Gastrocnemius medialis (tissue), 4 donors: ENCODE data around the gene PTPRT.

Experiments
- POLR2A ChIP-seq, 2 donors: fragments of 450-650 bp; IDR thresholded peaks; one replicate each; pipeline ENCODE4 v1.6.1; 2017; ENCODE audit warnings: antibody characterized with exemption in 2 of 2, mild to moderate bottlenecking in 2 of 2, moderate library complexity in 2 of 2
- TF ChIP-seq, protein P1 (sequence below), 5 experiments: fragments of 450-650 bp in 3 of 5; fragments of 200-600 bp in 2 of 5; sonication (generic) in 2 of 5; IDR thresholded peaks in 4 of 5; conservative IDR thresholded peaks in 1 of 5; 1 replicate in 4 of 5; 2 replicates in 1 of 5; pipeline ENCODE4 v1.5.1; 2016 to 2019; ENCODE audit warnings: antibody characterized with exemption in 5 of 5, mild to moderate bottlenecking in 3 of 5, moderate library complexity in 3 of 5

DNA sequence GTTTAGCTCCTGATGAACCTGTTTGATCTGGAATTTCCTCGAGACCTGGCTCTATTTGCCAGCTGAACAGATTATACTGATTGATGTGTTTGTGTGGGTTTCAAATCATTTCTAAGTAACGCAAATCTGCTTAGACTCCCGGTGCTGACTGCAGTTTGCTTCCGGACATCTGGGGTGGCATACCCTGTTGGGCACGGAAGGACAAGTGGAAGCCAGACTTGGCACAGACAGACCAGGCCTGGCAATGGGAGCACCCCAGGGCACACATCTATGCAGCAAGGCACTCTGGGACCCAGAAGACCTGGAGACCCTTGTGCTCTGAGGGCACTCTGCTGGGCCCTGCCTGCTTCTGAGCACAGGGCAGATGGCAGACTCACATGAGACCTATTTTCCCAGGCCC is 1137.8 kb downstream of the PTPRT start:
- TF ChIP-seq POLR2A (IDR thresholded peaks at IDR 0.05): no peak
- TF ChIP-seq, protein P1, sequence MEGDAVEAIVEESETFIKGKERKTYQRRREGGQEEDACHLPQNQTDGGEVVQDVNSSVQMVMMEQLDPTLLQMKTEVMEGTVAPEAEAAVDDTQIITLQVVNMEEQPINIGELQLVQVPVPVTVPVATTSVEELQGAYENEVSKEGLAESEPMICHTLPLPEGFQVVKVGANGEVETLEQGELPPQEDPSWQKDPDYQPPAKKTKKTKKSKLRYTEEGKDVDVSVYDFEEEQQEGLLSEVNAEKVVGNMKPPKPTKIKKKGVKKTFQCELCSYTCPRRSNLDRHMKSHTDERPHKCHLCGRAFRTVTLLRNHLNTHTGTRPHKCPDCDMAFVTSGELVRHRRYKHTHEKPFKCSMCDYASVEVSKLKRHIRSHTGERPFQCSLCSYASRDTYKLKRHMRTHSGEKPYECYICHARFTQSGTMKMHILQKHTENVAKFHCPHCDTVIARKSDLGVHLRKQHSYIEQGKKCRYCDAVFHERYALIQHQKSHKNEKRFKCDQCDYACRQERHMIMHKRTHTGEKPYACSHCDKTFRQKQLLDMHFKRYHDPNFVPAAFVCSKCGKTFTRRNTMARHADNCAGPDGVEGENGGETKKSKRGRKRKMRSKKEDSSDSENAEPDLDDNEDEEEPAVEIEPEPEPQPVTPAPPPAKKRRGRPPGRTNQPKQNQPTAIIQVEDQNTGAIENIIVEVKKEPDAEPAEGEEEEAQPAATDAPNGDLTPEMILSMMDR (IDR thresholded peaks at IDR 0.05 in 4 of 5, conservative IDR thresholded peaks at IDR 0.05 in 1 of 5): no peak
